Neural crest cell (in vitro differentiated cells): ENCODE data around the gene TNKS2. TPM values are rescaled to one million over a fixed set of nuclear protein-coding genes. Genes with fewer than 3 reads are reported as not detected.

Experiments
- DNase-seq: peaks from one replicate; pipeline ENCODE4 v3.0.0; 2021; ENCODE audit warnings: low read depth, mixed read lengths, low spot score
- H3K27ac Mint-ChIP-seq: one replicate; pipeline ENCODE4 v1.8.0; 2021; ENCODE audit warnings: mild to moderate bottlenecking, mixed read lengths; ENCODE audit not compliant: unreplicated experiment
- H3K27me3 Mint-ChIP-seq: 2 replicates; pipeline ENCODE4 v1.8.0; 2021; ENCODE audit warnings: low read depth, mild to moderate bottlenecking, mixed read lengths
- H3K36me3 Mint-ChIP-seq: 2 replicates; pipeline ENCODE4 v1.8.0; 2021; ENCODE audit warnings: low read depth, mild to moderate bottlenecking, mixed read lengths
- H3K4me1 Mint-ChIP-seq: 2 replicates; pipeline ENCODE4 v1.8.0; 2021; ENCODE audit warnings: mixed read lengths
- H3K4me3 Mint-ChIP-seq: one replicate; pipeline ENCODE4 v1.8.0; 2021; ENCODE audit warnings: mild to moderate bottlenecking, mixed read lengths
- H3K9me3 Mint-ChIP-seq: 2 replicates; pipeline ENCODE4 v1.8.0; 2021; ENCODE audit warnings: mixed read lengths
- total RNA-seq: library from RNA; stranded (reverse); gene quantifications from 2 replicates; pipeline ENCODE4 v1.2.1, GENCODE V29; 2021
- TF ChIP-seq, protein P1 (sequence below): fragments of 200-600 bp; sonication (generic); conservative IDR thresholded peaks from 2 replicates; pipeline ENCODE4 v1.5.0; 2021; ENCODE audit warnings: antibody characterized with exemption, mild to moderate bottlenecking

Gene TNKS2
- total RNA-seq, 1 donor from 2014 or later: 44.5 TPM

DNA sequence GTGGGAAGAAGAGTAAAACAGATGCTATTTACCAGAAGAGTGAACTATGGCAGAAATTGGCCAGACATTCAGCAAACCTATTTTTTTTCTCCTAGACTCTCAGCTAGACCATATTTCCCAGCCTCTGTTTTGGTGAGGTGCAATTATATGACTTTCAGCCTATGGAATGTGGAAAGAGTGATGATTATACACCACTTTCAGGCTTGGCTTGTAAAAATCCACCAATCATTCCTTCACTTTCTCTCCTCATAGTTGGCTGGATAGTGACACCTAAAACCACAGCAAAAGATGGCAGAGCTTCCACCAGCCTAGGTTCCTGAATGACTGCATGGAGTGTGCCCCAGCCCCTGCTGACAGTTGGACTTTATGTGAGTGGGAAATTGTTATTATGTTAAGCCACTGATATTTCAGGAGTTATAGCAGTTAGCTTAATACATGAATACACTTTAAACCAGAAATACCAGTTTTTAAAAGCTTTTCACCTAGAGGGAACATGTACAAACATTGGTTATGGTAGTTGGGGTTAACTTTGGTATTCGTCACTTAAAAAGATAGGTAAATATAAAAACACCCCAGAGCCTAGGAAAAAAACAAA, 19.1 kb upstream of the TNKS2 start:
- no peak for DNase-seq
- no peak overlapping the region for H3K4me3 Mint-ChIP-seq
- H3K4me1 Mint-ChIP-seq: no peaks in the 10 kb centered on the region
- H3K27ac Mint-ChIP-seq: no peak overlapping the region
- H3K36me3 Mint-ChIP-seq: no peaks in the 10 kb centered on the region
- H3K9me3 Mint-ChIP-seq: no peaks in the 10 kb centered on the region
- TF ChIP-seq, protein P1, sequence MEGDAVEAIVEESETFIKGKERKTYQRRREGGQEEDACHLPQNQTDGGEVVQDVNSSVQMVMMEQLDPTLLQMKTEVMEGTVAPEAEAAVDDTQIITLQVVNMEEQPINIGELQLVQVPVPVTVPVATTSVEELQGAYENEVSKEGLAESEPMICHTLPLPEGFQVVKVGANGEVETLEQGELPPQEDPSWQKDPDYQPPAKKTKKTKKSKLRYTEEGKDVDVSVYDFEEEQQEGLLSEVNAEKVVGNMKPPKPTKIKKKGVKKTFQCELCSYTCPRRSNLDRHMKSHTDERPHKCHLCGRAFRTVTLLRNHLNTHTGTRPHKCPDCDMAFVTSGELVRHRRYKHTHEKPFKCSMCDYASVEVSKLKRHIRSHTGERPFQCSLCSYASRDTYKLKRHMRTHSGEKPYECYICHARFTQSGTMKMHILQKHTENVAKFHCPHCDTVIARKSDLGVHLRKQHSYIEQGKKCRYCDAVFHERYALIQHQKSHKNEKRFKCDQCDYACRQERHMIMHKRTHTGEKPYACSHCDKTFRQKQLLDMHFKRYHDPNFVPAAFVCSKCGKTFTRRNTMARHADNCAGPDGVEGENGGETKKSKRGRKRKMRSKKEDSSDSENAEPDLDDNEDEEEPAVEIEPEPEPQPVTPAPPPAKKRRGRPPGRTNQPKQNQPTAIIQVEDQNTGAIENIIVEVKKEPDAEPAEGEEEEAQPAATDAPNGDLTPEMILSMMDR: no peak
- H3K27me3 Mint-ChIP-seq: no peaks in the 10 kb centered on the region

DNA sequence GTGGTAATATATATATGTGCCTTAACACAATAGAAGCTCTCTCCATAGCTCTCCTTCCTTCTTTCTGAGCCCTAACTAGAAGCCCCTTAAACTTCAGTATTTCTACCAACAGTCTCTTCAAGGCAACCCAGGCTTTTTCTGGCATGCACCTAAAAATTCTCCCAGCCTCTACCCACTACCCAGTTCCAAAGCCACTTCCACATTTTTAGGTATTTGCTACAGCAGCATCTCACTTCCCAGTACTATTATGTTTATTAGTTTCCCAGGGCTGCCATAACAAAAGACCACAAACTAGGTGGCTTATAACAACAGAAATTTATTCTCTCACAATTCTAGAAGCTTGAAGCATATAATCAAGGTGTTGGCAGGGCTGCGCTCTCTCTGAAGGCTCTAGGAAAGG, 15.7 kb upstream of the TNKS2 start:
- Mint-ChIP-seq H3K36me3 (no peaks in the 10 kb centered on the region), H3K27me3 (no peaks in the 10 kb centered on the region), H3K4me1 (no peaks in the 10 kb centered on the region), H3K9me3 (no peaks in the 10 kb centered on the region), H3K27ac (no peak overlapping the region), H3K4me3 (no peak overlapping the region)
- DNase-seq: no peak
- TF ChIP-seq, protein P1: no peak

DNA sequence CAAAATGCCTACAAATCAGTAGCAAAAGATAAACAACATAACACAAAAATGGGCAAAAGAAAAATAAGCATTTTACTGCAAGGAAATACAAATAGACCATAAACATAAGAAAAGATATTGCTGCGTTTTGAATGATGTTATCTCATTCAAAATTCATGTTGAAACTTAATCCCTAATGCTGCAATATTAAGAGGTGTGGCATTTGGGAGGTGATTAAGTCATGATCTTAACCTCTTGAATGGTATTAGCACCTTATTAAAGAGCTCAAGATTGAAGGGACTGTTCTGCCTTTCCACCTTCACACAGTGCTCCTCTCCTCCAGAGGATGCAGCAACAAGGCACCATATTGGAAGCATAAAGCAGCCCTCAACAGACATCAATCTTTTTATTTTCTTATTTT, 12.4 kb upstream of the TNKS2 start:
- no peak overlapping the region for H3K4me3 Mint-ChIP-seq
- peaks cover 2% of the 10 kb centered on the region for H3K36me3 Mint-ChIP-seq
- TF ChIP-seq, protein P1: no peak
- no peaks in the 10 kb centered on the region for H3K9me3 Mint-ChIP-seq
- DNase-seq: no peak
- H3K27ac Mint-ChIP-seq: no peak overlapping the region
- no peaks in the 10 kb centered on the region for H3K4me1 Mint-ChIP-seq
- no peaks in the 10 kb centered on the region for H3K27me3 Mint-ChIP-seq

DNA sequence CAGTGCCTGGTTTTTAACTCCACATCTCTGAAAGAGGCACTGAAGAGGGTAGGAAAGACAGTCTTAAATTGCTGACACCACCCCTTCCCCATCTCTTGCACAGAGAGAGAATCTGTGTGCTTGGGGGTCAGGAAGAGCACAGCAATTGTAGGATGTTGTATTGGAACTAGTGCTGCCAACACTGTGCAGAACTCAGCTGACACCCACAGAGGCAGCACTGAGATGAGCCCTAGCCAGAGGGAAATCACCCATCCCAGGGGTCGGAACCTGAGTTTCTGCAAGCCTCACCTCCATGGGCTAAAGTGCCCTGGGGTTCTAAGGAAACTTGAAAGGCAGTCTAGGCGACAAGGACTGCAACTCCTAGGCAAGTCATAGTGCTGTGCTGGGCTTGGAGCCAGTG, 11.0 kb upstream of the TNKS2 start:
- H3K4me1 Mint-ChIP-seq: no peaks in the 10 kb centered on the region
- peaks cover 5% of the 10 kb centered on the region for H3K36me3 Mint-ChIP-seq
- no peaks in the 10 kb centered on the region for H3K9me3 Mint-ChIP-seq
- TF ChIP-seq, protein P1: no peak
- H3K27ac Mint-ChIP-seq: no peak overlapping the region
- no peak for DNase-seq
- no peak overlapping the region for H3K4me3 Mint-ChIP-seq
- no peaks in the 10 kb centered on the region for H3K27me3 Mint-ChIP-seq

DNA sequence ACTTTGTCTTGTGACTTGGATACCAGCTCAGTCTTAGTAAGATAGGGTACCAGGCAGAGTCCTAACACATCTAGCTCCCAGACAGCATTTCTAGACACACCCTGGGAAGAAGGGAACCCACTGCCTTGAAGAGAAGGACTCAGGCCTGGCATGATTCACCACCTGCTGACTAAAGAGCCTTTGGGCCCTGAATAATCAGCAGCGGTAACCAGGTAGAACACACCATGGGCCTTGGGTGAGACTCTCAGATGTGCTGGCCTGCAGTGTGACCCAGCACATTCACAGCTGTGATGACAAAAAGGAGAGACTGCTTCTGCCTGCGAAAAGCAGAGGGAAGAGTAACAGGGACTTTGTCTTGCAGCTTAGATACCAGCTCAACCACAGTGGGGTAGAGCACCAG, 10.4 kb upstream of the TNKS2 start:
- H3K27me3 Mint-ChIP-seq: no peaks in the 10 kb centered on the region
- H3K36me3 Mint-ChIP-seq: peaks cover 5% of the 10 kb centered on the region
- no peak for DNase-seq
- no peaks in the 10 kb centered on the region for H3K9me3 Mint-ChIP-seq
- no peaks in the 10 kb centered on the region for H3K4me1 Mint-ChIP-seq
- H3K4me3 Mint-ChIP-seq: no peak overlapping the region
- TF ChIP-seq, protein P1: no peak
- no peak overlapping the region for H3K27ac Mint-ChIP-seq
